IMR-90 (cell line): Measurements from ENCODE around the gene RHOC. TPM values are rescaled to one million over a fixed set of nuclear protein-coding genes. Genes with fewer than 3 reads are reported as not detected.

ENCODE experiments used
- ATAC-seq: fragments of 200-7000 bp; cut with Tn5 transposase; 2 replicates; pipeline ENCODE4 v1.9.1; 2020; ENCODE audit warnings: low read depth, mild to moderate bottlenecking, moderate library complexity
- BruUV-seq: library from RNA; stranded (reverse); fragments of 400-500 nt; replicated peaks from 2 replicates; lab custom pipeline; 2021; lab: Mats Ljungman, UMichigan
- CTCF ChIA-PET: fragments of 300-600 bp; formaldehyde crosslinking; extraction: SDS; loops from one replicate; lab custom pipeline; 2021; ENCODE audit warnings: antibody characterized with exemption; lab: Yijun Ruan, JAX
- POLR2A ChIA-PET: fragments of 300-600 bp; sonication (Branson Sonifier 250); formaldehyde crosslinking; loops from one replicate; lab custom pipeline; 2022; ENCODE audit warnings: antibody characterized with exemption; ENCODE audit not compliant: unreplicated experiment; lab: Charles Lee
- DNase-seq: peaks from one replicate; pipeline ENCODE4 v3.0.0; 2013
- H2AFZ ChIP-seq: replicated peaks from 2 replicates; pipeline ENCODE3; 2013; ENCODE audit warnings: low read length, mild to moderate bottlenecking; ENCODE audit not compliant: poor library complexity
- H2AK5ac ChIP-seq: 2 replicates; pipeline ENCODE4 v1.6.1; 2013; ENCODE audit warnings: low read depth, low read length, inconsistent platforms
- H2AK9ac ChIP-seq: replicated peaks from 2 replicates; pipeline ENCODE3; 2013; ENCODE audit warnings: mild to moderate bottlenecking, low read depth, low read length, moderate library complexity; ENCODE audit not compliant: poor library complexity
- H2BK120ac ChIP-seq: 2 replicates; pipeline ENCODE4 v1.6.1; 2013; ENCODE audit warnings: low read depth, low read length, inconsistent platforms
- H2BK15ac ChIP-seq: 3 replicates; pipeline ENCODE4 v1.6.1; 2013; ENCODE audit warnings: low read depth, low read length, inconsistent platforms
- H2BK20ac ChIP-seq: 2 replicates; pipeline ENCODE4 v1.6.1; 2013; ENCODE audit warnings: low read depth, mild to moderate bottlenecking, inconsistent platforms, low read length, moderate library complexity
- H2BK5ac ChIP-seq: 2 replicates; pipeline ENCODE4 v1.6.1; 2013; ENCODE audit warnings: mild to moderate bottlenecking, low read depth, low read length, inconsistent platforms; ENCODE audit not compliant: poor library complexity, severe bottlenecking
- H3K14ac ChIP-seq: replicated peaks from 2 replicates; pipeline ENCODE4 v1.6.1; 2013; ENCODE audit warnings: low read depth, low read length, inconsistent platforms
- H3K18ac ChIP-seq: 2 replicates; pipeline ENCODE4 v1.6.1; 2013; ENCODE audit warnings: low read depth, low read length, control low read depth
- H3K23ac ChIP-seq: 2 replicates; pipeline ENCODE4 v1.6.1; 2013; ENCODE audit warnings: low read depth, low read length, inconsistent platforms
- H3K27ac ChIP-seq: 2 replicates; pipeline ENCODE4 v1.5.1; 2013; ENCODE audit warnings: mild to moderate bottlenecking, control low read depth, low read length; ENCODE audit not compliant: insufficient read depth
- H3K27me3 ChIP-seq: 2 replicates; pipeline ENCODE4 v1.6.1; 2013; ENCODE audit warnings: low read length; ENCODE audit not compliant: control insufficient read depth, insufficient read depth
- H3K36me3 ChIP-seq: 2 replicates; pipeline ENCODE4 v1.6.1; 2013; ENCODE audit warnings: low read length, mixed read lengths; ENCODE audit not compliant: control insufficient read depth, insufficient read depth
- H3K4ac ChIP-seq: 2 replicates; pipeline ENCODE4 v1.6.1; 2013; ENCODE audit warnings: low read depth, low read length, inconsistent platforms
- H3K4me1 ChIP-seq: 2 replicates; pipeline ENCODE4 v1.6.1; 2013; ENCODE audit warnings: low read length, mixed read lengths; ENCODE audit not compliant: control insufficient read depth, insufficient read depth
- H3K4me2 ChIP-seq: 2 replicates; pipeline ENCODE4 v1.6.1; 2013; ENCODE audit warnings: low read depth, mild to moderate bottlenecking, control low read depth, low read length, moderate library complexity
- H3K4me3 ChIP-seq: 2 replicates; pipeline ENCODE4 v1.5.1; 2013; ENCODE audit warnings: low read depth, mild to moderate bottlenecking, control low read depth, low read length, moderate library complexity; ENCODE audit not compliant: insufficient read depth
- H3K56ac ChIP-seq: 2 replicates; pipeline ENCODE4 v1.6.1; 2013; ENCODE audit warnings: low read length, inconsistent platforms; ENCODE audit not compliant: insufficient read depth; ENCODE audit errors: extremely low read depth
- H3K79me1 ChIP-seq, 2 experiments: 2 replicates each; pipeline ENCODE4 v1.6.1; 2013; ENCODE audit warnings: low read length in 2 of 2, inconsistent platforms in 1 of 2, low read depth in 1 of 2
- H3K9ac ChIP-seq: 2 replicates; pipeline ENCODE4 v1.6.1; 2013; ENCODE audit warnings: low read depth, low read length, control low read depth
- H3K9me1 ChIP-seq: 2 replicates; pipeline ENCODE4 v1.6.1; 2013; ENCODE audit warnings: low read length, inconsistent platforms; ENCODE audit not compliant: insufficient read depth
- H3K9me3 ChIP-seq: 2 replicates; pipeline ENCODE4 v1.6.1; 2013; ENCODE audit warnings: low read length; ENCODE audit not compliant: control insufficient read depth, insufficient read depth
- H4K20me1 ChIP-seq: 2 replicates; pipeline ENCODE4 v1.6.1; 2013; ENCODE audit warnings: low read length, inconsistent platforms; ENCODE audit not compliant: insufficient read depth
- H4K5ac ChIP-seq: 2 replicates; pipeline ENCODE4 v1.6.1; 2013; ENCODE audit warnings: mild to moderate bottlenecking, low read depth, low read length, control low read depth
- H4K8ac ChIP-seq, 2 experiments: 2 replicates each; pipeline ENCODE4 v1.6.1; 2013; ENCODE audit warnings: low read depth in 2 of 2, low read length in 2 of 2, control low read depth in 1 of 2, inconsistent platforms in 1 of 2
- H4K91ac ChIP-seq: 2 replicates; pipeline ENCODE4 v1.6.1; 2013; ENCODE audit warnings: low read depth, low read length, inconsistent platforms; ENCODE audit not compliant: insufficient read depth
- BHLHE40 ChIP-seq: fragments of 150-350 bp; IDR thresholded peaks from 2 replicates; pipeline ENCODE4 v1.6.1; 2016; ENCODE audit warnings: mild to moderate bottlenecking, low read depth, low read length
- CEBPB ChIP-seq: IDR thresholded peaks from 2 replicates; pipeline ENCODE4 v1.6.1; 2012; ENCODE audit warnings: low read depth, low read length, improper control_type of control experiment
- CHD1 ChIP-seq: IDR thresholded peaks from 2 replicates; pipeline ENCODE4 v1.6.1; 2012; ENCODE audit warnings: low read depth, low read length, improper control_type of control experiment
- FOS ChIP-seq: fragments of 150-350 bp; IDR thresholded peaks from 2 replicates; pipeline ENCODE4 v1.6.1; 2016; ENCODE audit warnings: low read depth, low read length
- MAFK ChIP-seq: IDR thresholded peaks from 2 replicates; pipeline ENCODE4 v1.6.1; 2012; ENCODE audit warnings: low read depth, low read length, improper control_type of control experiment
- MAZ ChIP-seq: IDR thresholded peaks from 2 replicates; pipeline ENCODE4 v1.6.1; 2012; ENCODE audit warnings: low read depth, mild to moderate bottlenecking, low read length, improper control_type of control experiment, moderate library complexity, borderline replicate concordance
- MXI1 ChIP-seq: IDR thresholded peaks from 2 replicates; pipeline ENCODE4 v1.6.1; 2012; ENCODE audit warnings: low read depth, mild to moderate bottlenecking, low read length, moderate library complexity, borderline replicate concordance
- NFE2L2 ChIP-seq: fragments of 150-350 bp; IDR thresholded peaks from 2 replicates; pipeline ENCODE4 v1.6.1; 2016; ENCODE audit warnings: low read depth, mild to moderate bottlenecking, low read length
- POLR2A ChIP-seq: IDR thresholded peaks from 2 replicates; pipeline ENCODE4 v1.6.1; 2012; ENCODE audit warnings: mild to moderate bottlenecking, low read depth, low read length
- RAD21 ChIP-seq: IDR thresholded peaks from 2 replicates; pipeline ENCODE4 v1.6.1; 2012; ENCODE audit warnings: low read length, improper control_type of control experiment
- RCOR1 ChIP-seq: IDR thresholded peaks from 2 replicates; pipeline ENCODE4 v1.6.1; 2012; ENCODE audit warnings: mild to moderate bottlenecking, low read length, improper control_type of control experiment; ENCODE audit not compliant: insufficient replicate concordance
- RFX5 ChIP-seq: IDR thresholded peaks from 2 replicates; pipeline ENCODE4 v1.8.0; 2012; ENCODE audit warnings: low read depth, mild to moderate bottlenecking, low read length, moderate library complexity
- SMC3 ChIP-seq: fragments of 150-350 bp; IDR thresholded peaks from 2 replicates; pipeline ENCODE4 v1.6.1; 2016; ENCODE audit warnings: low read depth, mild to moderate bottlenecking, antibody characterized with exemption, low read length, moderate library complexity
- WGBS, 2 experiments: methylation state at CpG; one replicate each; pipeline versions ENCODE4 v1.1.5 to v1.1.7; 2013; ENCODE audit warnings: missing lambda C conversion rate in 2 of 2; ENCODE audit not compliant: insufficient read length in 1 of 2; ENCODE audit errors: extremely low coverage in 2 of 2; 5-methylcytosine and 5-hydroxymethylcytosine counted together
- dilution Hi-C: fragments of 300-500 bp; cut with HindIII; formaldehyde crosslinking; loops from one replicate; pipeline ENCODE4 v1.14.3; 2018; ENCODE audit warnings: low sequenced_read_pairs; ENCODE audit not compliant: unreplicated experiment
- in situ Hi-C: fragments of 300-500 bp; cut with MboI; formaldehyde crosslinking; loops from 3 replicates; pipeline ENCODE4 v1.14.3; 2019; ENCODE audit warnings: low sequenced_read_pairs, inconsistent platforms, mixed read lengths
- intact Hi-C: fragments of 100-400 bp; cut with micrococcal nuclease; formaldehyde crosslinking; loops from 2 replicates; pipeline ENCODE4 v1.10.0; 2022
- polyA plus RNA-seq, 3 experiments: library from polyadenylated mRNA; depleted of rRNA; stranded (reverse); fragments of >200 nt; gene quantifications; 2 replicates each; pipeline ENCODE4 v1.2.3, GENCODE V29; 2012; ENCODE audit warnings: low replicate concordance in 1 of 3
- total RNA-seq: library from RNA; depleted of rRNA; stranded (reverse); fragments of >200 nt; gene quantifications from 2 replicates; pipeline ENCODE4 v1.2.3, GENCODE V29; 2012
- TF ChIP-seq, protein P1 (sequence below): fragments of 150-350 bp; IDR thresholded peaks from 2 replicates; pipeline ENCODE4 v1.6.1; 2017; ENCODE audit warnings: mild to moderate bottlenecking, antibody characterized with exemption, low read length, low read depth
- TF ChIP-seq, protein P2 (sequence below): conservative IDR thresholded peaks from 2 replicates; pipeline ENCODE4 v1.5.1; 2012; ENCODE audit warnings: mild to moderate bottlenecking, low read depth, low read length, improper control_type of control experiment
- TF ChIP-seq, protein P3 (sequence below): fragments of 150-350 bp; IDR thresholded peaks from 2 replicates; pipeline ENCODE4 v1.6.1; 2016; ENCODE audit warnings: low read depth, mild to moderate bottlenecking, low read length, moderate library complexity, borderline replicate concordance

The RHOC gene
- total and polyA plus RNA-seq, 2 of the 4 experiments (the other 2 are of a cell fraction), result 764 to 839 TPM

DNA sequence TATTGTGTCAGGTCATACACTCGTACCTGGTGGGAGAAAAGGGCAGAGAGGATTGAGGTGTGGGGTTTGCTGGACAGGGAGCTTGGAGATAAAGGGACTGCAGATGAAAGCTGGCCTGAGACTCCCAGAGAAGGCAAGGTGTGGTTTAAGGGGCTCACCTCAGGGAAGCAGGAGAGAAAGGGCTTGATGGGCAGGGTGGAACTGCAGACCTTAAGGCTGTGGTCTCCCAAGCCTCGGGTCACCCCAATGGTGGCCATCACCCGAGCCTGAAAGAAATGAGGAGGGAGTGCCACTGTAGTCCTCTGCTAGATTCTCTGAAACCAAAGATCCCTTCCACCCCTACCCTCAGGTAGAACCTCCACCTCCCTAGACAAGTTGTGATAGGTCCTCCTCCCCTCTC, 3.7 kb upstream of the RHOC start:
- Histone ChIP-seq H3K56ac (no peak overlapping the region), H2BK5ac (no peak overlapping the region), H4K5ac (no peak overlapping the region), H3K14ac (no peak overlapping the region), H3K4me3 (no peak overlapping the region), H2BK120ac (no peak overlapping the region), H3K36me3 (no peaks in the 10 kb centered on the region), H3K4ac (no peak overlapping the region; the same call in 1 of the 2 replicates), H3K9ac (no peak overlapping the region), H2AFZ (no peak overlapping the region), H4K91ac (no peak overlapping the region), H4K20me1 (peaks cover 5% of the 10 kb centered on the region; the same call in 1 of the 2 replicates), H2AK9ac (no peak overlapping the region), H3K9me3 (no peaks in the 10 kb centered on the region), H4K8ac (no peak overlapping the region), H3K27me3 (peaks cover 4% of the 10 kb centered on the region; the same call in 1 of the 2 replicates), H2BK20ac (no peak overlapping the region), H3K23ac (no peak overlapping the region), H3K79me1 (peaks cover 4 to 10% of the 10 kb centered on the region in 2 experiments; a peak in 3 of 4 replicates), H3K4me1 (peaks cover 6% of the 10 kb centered on the region), H3K9me1 (0 out of 2 replicates have a peak, but pooled peaks cover 3% of the 10 kb centered on the region), H3K18ac (no peak overlapping the region), H3K27ac (no peak overlapping the region), H2BK15ac (no peak overlapping the region), H3K4me2 (no peak overlapping the region), H2AK5ac (no peak overlapping the region; the same call in 1 of the 2 replicates)
- ChIA-PET CTCF (interaction anchor here (1.1 kb wide), 1 partner anchor 94 kb away, joined by 3 read pairs; no protein-coding TSS in a partner anchor), POLR2A (interaction anchor here (0.6 kb wide), 1 partner anchor 20 kb away, joined by 9 read pairs; no protein-coding TSS in a partner anchor)
- no TSS peak for BruUV-seq
- in situ Hi-C loops (loop anchor here (10.0 to 25.0 kb wide), 2 partner anchors 244 to 977 kb away; partner anchors contain the start of gene SLC16A1), intact Hi-C loops (loop anchor here (10.0 kb wide), 1 partner anchor 244 kb away; the partner anchor contains the start of gene SLC16A1), dilution Hi-C loops (no loop called here)
- WGBS, 2 experiments, result 60% methylated on average over 1 of the region's 3 CpGs; no CpG with 5 or more reads in 1 of the 2 experiments
- no peak for DNase-seq
- TF ChIP-seq, protein P1, sequence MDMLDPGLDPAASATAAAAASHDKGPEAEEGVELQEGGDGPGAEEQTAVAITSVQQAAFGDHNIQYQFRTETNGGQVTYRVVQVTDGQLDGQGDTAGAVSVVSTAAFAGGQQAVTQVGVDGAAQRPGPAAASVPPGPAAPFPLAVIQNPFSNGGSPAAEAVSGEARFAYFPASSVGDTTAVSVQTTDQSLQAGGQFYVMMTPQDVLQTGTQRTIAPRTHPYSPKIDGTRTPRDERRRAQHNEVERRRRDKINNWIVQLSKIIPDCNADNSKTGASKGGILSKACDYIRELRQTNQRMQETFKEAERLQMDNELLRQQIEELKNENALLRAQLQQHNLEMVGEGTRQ, result no peak
- TF ChIP-seq RAD21 (no peak), CEBPB (no peak), RCOR1 (no peak), MXI1 (no peak), SMC3 (no peak), BHLHE40 (no peak), NFE2L2 (no peak), FOS (no peak), RFX5 (no peak), POLR2A (no peak), MAFK (no peak), CHD1 (no peak), MAZ (no peak)
- TF ChIP-seq, protein P2, sequence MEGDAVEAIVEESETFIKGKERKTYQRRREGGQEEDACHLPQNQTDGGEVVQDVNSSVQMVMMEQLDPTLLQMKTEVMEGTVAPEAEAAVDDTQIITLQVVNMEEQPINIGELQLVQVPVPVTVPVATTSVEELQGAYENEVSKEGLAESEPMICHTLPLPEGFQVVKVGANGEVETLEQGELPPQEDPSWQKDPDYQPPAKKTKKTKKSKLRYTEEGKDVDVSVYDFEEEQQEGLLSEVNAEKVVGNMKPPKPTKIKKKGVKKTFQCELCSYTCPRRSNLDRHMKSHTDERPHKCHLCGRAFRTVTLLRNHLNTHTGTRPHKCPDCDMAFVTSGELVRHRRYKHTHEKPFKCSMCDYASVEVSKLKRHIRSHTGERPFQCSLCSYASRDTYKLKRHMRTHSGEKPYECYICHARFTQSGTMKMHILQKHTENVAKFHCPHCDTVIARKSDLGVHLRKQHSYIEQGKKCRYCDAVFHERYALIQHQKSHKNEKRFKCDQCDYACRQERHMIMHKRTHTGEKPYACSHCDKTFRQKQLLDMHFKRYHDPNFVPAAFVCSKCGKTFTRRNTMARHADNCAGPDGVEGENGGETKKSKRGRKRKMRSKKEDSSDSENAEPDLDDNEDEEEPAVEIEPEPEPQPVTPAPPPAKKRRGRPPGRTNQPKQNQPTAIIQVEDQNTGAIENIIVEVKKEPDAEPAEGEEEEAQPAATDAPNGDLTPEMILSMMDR, result no peak
- TF ChIP-seq, protein P3, sequence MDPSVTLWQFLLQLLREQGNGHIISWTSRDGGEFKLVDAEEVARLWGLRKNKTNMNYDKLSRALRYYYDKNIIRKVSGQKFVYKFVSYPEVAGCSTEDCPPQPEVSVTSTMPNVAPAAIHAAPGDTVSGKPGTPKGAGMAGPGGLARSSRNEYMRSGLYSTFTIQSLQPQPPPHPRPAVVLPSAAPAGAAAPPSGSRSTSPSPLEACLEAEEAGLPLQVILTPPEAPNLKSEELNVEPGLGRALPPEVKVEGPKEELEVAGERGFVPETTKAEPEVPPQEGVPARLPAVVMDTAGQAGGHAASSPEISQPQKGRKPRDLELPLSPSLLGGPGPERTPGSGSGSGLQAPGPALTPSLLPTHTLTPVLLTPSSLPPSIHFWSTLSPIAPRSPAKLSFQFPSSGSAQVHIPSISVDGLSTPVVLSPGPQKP, result no peak
- ATAC-seq, result no peak
